Measurements from ENCODE around the gene MAPK8IP3.

The MAPK8IP3 gene

DNA sequence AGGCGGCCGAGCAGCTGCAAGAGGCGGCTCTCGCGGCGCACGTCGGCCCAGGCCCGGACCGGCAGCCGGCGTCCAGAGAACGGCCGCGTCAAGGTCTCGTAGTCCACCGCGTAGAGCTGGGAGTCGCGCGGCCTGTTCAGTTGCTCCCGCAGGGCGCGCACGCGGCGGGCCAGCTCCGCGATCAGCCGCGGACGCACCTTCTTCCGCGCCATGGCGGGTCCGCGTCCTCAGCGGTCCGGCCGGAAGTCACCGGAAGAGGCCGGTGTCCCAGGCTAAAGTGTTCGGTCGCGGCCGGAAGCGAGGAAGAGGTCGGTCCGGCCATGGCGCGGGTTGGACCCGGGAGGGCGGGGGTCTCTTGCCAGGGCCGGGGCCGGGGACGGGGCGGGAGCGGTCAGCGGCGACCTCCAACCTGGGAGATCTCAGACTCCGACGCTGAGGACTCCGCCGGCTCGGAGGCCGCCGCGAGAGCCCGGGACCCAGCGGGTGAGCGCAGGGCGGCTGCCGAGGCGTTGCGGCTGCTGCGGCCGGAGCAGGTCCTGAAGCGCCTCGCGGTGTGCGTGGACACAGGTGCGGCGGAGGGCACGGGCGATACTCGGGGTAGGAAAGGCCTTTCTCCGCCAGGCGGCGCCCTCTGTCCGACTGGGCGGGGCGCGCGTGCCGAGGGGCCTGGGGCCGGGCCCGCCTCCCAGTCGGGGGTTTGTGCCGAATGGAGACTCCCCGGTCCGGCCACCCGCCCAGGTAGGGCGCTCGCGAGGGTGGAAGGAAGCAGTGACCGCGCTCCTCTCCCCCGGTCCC, 67.1 kb downstream of the MAPK8IP3 start, which contains the start of gene MRPS34:
Gene MRPS34, minus strand, starts transcription at position 227 of the 795 bp plus-strand sequence. Its CDS starts 15 bp downstream, at position 212.
- peaks cover 4% of the 10 kb centered on the region for H3K4me1 Mint-ChIP-seq (ENCODE audit: low read depth)
- peak within 1 kb of the TSS; percentile 100 for H3K4me3 Mint-ChIP-seq
- H3K27ac Mint-ChIP-seq: peak within 1 kb of the TSS; percentile 99
- no peaks in the 10 kb centered on the region for H3K9me3 Mint-ChIP-seq
- no peaks in the 10 kb centered on the region for H3K27me3 Mint-ChIP-seq (ENCODE audit: low read depth)
- H3K36me3 Mint-ChIP-seq (ENCODE audit: low read depth): peaks cover 11% of the 10 kb centered on the region

GRCh38 chr16:1773703-1774447, 67.9 kb downstream of the MAPK8IP3 start:
- Mint-ChIP-seq H3K36me3 (ENCODE audit: low read depth) (peaks cover 11% of the 10 kb centered on the region), H3K4me3 (peak overlapping the region; percentile 77), H3K4me1 (ENCODE audit: low read depth) (peaks cover 4% of the 10 kb centered on the region), H3K27me3 (ENCODE audit: low read depth) (no peaks in the 10 kb centered on the region), H3K9me3 (no peaks in the 10 kb centered on the region), H3K27ac (no peak overlapping the region)

GRCh38 chr16:1774448-1774780, 68.4 kb downstream of the MAPK8IP3 start:
- no peak overlapping the region for H3K4me3 Mint-ChIP-seq
- H3K27ac Mint-ChIP-seq: no peak overlapping the region
- no peaks in the 10 kb centered on the region for H3K27me3 Mint-ChIP-seq (ENCODE audit: low read depth)
- H3K9me3 Mint-ChIP-seq: no peaks in the 10 kb centered on the region
- peaks cover 4% of the 10 kb centered on the region for H3K4me1 Mint-ChIP-seq (ENCODE audit: low read depth)
- H3K36me3 Mint-ChIP-seq (ENCODE audit: low read depth): peaks cover 12% of the 10 kb centered on the region

DNA sequence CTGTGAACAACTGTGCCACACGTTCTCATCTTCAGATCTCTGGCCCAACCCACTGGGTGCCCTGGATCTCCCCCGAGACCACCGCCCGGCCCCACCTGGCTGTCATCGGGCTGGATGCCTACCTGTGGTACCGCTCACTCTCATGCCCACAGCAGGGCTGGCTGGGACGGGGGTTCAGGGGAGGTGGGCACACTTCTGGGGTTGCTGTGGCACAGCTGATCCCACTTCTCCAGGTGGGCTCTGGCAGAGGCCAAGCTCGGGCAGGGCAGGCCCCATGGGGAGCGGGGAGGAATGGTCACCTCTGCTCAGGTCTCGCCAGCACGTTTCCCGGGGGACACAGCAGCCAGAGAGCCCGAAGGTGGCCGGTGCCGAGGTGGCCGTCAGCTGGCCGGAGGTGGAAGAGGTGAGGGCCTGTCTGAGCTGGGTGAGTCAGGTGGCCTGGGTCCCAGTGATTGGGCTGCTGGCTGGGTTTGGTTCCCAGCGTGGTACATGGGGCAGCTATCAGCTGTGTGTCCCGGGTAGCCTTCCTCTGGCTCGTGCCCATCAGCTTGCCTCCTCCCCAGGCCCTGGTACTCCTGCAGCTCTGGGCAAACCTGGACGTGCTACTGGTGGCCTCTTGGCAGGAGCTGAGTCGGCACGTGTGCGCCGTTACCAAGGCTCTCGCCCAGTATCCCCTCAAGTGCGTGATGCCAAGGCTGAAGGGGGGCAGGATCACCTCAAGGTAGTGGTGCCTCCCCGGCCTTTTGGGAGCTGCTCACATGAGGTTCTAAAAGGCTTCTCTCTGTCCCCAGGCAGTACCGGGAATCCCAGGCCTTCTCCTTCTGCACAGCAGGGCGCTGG, 69.2 kb downstream of the MAPK8IP3 start:
- H3K4me3 Mint-ChIP-seq: no peak overlapping the region
- H3K27me3 Mint-ChIP-seq (ENCODE audit: low read depth): no peaks in the 10 kb centered on the region
- H3K27ac Mint-ChIP-seq: no peak overlapping the region
- H3K36me3 Mint-ChIP-seq (ENCODE audit: low read depth): peaks cover 10% of the 10 kb centered on the region
- no peaks in the 10 kb centered on the region for H3K9me3 Mint-ChIP-seq
- H3K4me1 Mint-ChIP-seq (ENCODE audit: low read depth): peaks cover 4% of the 10 kb centered on the region

- no peaks in the 10 kb centered on the region for H3K27me3 Mint-ChIP-seq (ENCODE audit: low read depth)
- peaks cover 10% of the 10 kb centered on the region for H3K36me3 Mint-ChIP-seq (ENCODE audit: low read depth)
- no peak overlapping the region for H3K27ac Mint-ChIP-seq
These were observed 70.1 kb downstream of the MAPK8IP3 start for GRCh38 chr16:1775846-1776671.

GRCh38 chr16:1776672-1776955, 70.6 kb downstream of the MAPK8IP3 start:
- Mint-ChIP-seq H3K27me3 (ENCODE audit: low read depth) (no peaks in the 10 kb centered on the region), H3K36me3 (ENCODE audit: low read depth) (peaks cover 10% of the 10 kb centered on the region), H3K27ac (no peak overlapping the region), H3K4me3 (no peak overlapping the region), H3K4me1 (ENCODE audit: low read depth) (peaks cover 5% of the 10 kb centered on the region), H3K9me3 (no peaks in the 10 kb centered on the region)

More at GRCh38 chr16:1775846-1776671, 70.1 kb downstream of the MAPK8IP3 start:
- no peak overlapping the region for H3K4me3 Mint-ChIP-seq
- peaks cover 4% of the 10 kb centered on the region for H3K4me1 Mint-ChIP-seq (ENCODE audit: low read depth)
- H3K9me3 Mint-ChIP-seq: no peaks in the 10 kb centered on the region

GRCh38 chr16:1776991-1777374, 71.0 kb downstream of the MAPK8IP3 start:
- Mint-ChIP-seq H3K9me3 (no peaks in the 10 kb centered on the region), H3K4me3 (no peak overlapping the region), H3K36me3 (ENCODE audit: low read depth) (peaks cover 7% of the 10 kb centered on the region), H3K27me3 (ENCODE audit: low read depth) (no peaks in the 10 kb centered on the region), H3K27ac (no peak overlapping the region), H3K4me1 (ENCODE audit: low read depth) (peaks cover 7% of the 10 kb centered on the region)

GRCh38 chr16:1777375-1778199, 71.6 kb downstream of the MAPK8IP3 start:
- Mint-ChIP-seq H3K4me3 (no peak overlapping the region), H3K36me3 (ENCODE audit: low read depth) (peaks cover 1% of the 10 kb centered on the region), H3K27me3 (ENCODE audit: low read depth) (no peaks in the 10 kb centered on the region), H3K27ac (no peak overlapping the region), H3K9me3 (no peaks in the 10 kb centered on the region), H3K4me1 (ENCODE audit: low read depth) (peaks cover 3% of the 10 kb centered on the region)

DNA sequence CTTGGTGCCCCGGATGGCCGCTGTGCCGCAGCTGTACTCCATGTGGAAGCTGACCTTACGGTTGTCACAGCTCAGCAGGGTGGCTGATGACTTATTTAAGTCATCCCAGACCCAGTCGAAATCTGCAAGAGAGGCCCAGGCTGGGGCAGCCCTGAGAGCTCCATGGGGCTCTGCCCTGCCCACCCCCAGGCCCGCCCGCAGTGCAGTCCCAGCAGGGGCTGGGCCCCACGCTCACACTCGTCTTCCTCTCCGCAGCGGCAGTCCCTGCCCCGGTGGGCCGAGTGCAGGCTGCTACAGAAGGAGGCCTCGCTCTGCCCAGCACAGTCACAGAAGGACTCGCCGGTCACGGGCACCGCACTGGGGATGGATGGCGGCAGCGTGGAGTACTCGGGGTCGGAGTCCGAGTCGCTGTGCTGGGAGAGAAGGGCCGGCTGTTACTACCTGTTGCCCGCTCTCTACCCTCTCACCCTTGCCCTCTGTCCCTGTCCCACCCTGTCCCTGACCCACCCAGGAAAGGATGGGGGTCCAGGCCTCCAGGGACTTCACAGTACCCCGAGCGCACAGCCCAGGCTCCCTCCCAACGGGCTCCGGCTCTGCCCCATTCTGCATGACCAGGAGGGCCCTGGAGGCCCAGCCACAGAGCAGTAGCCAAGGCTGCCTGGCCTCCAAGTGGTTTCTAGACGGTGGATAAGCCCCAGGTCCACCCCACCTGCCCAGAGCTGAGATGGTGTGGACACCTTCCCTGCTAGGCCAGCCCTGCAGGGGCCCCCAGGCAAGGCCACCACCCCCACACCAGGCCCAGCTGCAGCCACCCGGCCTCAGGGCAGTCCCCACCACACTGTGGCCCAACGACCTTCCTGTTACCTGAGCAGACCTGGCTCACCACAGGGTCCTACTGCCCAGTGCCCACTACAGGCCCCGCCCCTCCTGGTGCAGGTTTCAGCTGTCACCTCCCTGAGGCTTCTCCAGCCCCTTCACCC, 72.5 kb downstream of the MAPK8IP3 start:
- no peaks in the 10 kb centered on the region for H3K27me3 Mint-ChIP-seq (ENCODE audit: low read depth)
- peaks cover 4% of the 10 kb centered on the region for H3K36me3 Mint-ChIP-seq (ENCODE audit: low read depth)
- H3K27ac Mint-ChIP-seq: no peak overlapping the region
- peaks cover 3% of the 10 kb centered on the region for H3K4me1 Mint-ChIP-seq (ENCODE audit: low read depth)
- no peaks in the 10 kb centered on the region for H3K9me3 Mint-ChIP-seq
- H3K4me3 Mint-ChIP-seq: no peak overlapping the region

- H3K9me3 Mint-ChIP-seq: no peaks in the 10 kb centered on the region
- H3K4me1 Mint-ChIP-seq (ENCODE audit: low read depth): peaks cover 3% of the 10 kb centered on the region
- H3K27me3 Mint-ChIP-seq (ENCODE audit: low read depth): no peaks in the 10 kb centered on the region
- H3K36me3 Mint-ChIP-seq (ENCODE audit: low read depth): peaks cover 4% of the 10 kb centered on the region
- H3K4me3 Mint-ChIP-seq: no peak overlapping the region
- H3K27ac Mint-ChIP-seq: no peak overlapping the region
These were observed 73.3 kb downstream of the MAPK8IP3 start for GRCh38 chr16:1779234-1779701.

- H3K9me3 Mint-ChIP-seq: no peaks in the 10 kb centered on the region
- H3K4me1 Mint-ChIP-seq (ENCODE audit: low read depth): peaks cover 3% of the 10 kb centered on the region
- no peak overlapping the region for H3K27ac Mint-ChIP-seq
- H3K4me3 Mint-ChIP-seq: peak overlapping the region; percentile 17
- H3K27me3 Mint-ChIP-seq (ENCODE audit: low read depth): no peaks in the 10 kb centered on the region
- peaks cover 4% of the 10 kb centered on the region for H3K36me3 Mint-ChIP-seq (ENCODE audit: low read depth)
These were observed 74.0 kb downstream of the MAPK8IP3 start for GRCh38 chr16:1779741-1780676.

DNA sequence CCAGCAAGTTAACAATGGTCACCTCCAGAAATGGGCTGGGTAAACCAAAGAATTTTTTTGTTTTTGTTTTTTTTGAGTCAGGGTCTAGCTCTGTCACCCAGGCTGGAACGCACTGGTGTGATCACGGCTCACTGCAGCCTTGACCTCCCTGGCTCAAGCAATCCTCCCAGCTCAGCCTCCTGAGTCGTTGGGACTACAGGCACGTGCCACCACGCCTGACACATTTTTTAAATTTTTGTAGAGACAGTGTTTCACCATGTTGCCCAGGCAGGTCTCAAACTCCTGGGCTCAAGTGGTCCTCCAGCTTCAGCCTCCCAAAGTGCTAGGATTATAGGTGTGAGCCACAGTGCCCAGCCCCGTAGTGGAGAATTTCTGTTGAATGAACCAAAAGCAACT, 74.7 kb downstream of the MAPK8IP3 start:
- Mint-ChIP-seq H3K4me3 (peak overlapping the region; percentile 17), H3K4me1 (ENCODE audit: low read depth) (peaks cover 3% of the 10 kb centered on the region), H3K27me3 (ENCODE audit: low read depth) (no peaks in the 10 kb centered on the region), H3K36me3 (ENCODE audit: low read depth) (peaks cover 4% of the 10 kb centered on the region), H3K9me3 (no peaks in the 10 kb centered on the region), H3K27ac (no peak overlapping the region)
